Middle frontal gyrus (tissue), 1 donor: ENCODE results near the gene TRAF3IP3.

Experiments
- DNase-seq: peaks from one replicate; pipeline ENCODE4 v3.0.0-alpha.2; 2015; ENCODE audit warnings: low spot score; ENCODE audit errors: extremely low spot score

Gene TRAF3IP3

DNA sequence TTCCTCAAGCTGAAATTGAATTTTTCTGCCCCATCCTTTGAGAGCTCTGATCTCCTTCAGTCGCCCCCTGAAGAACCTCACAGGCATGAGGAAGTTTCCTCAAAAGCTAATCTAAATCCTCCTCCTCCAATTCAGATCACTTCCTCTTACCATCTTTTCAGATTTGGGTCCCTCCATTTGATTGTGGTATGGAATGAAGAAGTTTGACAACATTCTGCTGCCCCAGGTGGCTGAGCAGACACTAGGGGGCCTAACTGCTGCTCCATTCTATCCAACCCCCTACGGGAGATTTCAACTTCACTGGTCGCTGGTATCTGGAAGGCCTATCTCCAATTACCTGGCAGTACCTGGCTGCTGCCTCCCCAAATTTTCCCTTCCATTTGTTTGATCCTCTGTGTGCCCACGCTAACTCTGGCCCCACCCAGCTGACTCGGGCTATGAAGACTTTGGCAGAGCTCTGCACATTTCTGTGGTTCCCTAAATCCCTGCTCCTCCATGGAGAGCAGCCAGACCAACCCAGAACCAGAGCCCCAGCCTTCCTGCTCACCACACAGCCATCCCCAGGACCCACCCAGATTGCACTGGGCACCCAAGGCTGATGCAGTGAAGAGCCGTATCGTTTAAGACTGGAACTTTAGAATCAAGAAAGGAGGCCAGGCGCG lies 42.3 kb downstream of the TRAF3IP3 start:
- no peak for DNase-seq

DNA sequence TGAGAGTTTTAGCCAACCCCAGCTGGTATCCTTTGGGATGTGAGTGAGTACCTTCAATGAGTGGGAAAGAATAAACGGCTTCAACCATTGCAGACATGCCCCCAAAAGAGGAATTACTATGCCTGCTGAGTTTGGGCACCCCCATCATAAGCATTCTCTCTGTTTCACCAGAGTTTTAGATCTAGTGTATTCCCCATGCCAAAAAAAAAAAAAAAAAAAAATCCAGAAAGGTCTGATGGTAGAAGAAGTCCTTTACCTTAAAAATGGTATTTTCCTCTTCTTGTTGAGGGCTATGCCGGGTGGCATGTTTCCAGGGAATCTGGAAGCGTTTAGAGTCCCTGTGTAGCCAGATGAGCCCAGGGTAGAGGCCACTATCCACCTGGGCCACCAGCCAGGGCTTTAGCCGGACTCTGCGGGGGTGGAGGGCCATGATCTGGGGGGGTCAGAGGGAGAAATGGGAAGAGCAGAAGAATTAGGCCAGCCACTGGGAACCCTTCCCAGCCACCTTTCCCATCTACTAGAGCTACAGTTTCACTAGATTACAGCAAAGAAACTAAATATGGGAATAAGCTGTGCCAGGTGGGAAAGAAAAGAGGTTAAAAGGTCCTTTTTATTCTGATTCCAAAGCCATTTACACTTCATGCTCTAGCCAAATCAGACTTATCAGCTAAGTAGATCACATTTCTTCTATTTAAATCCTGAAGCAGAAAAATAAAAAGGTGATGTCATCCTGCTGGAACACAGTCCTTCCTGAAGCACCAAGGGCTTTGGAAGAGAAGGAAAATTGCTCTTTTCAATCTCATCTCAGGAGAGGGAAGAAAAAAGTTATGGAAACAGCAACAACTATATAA lies 45.4 kb downstream of the TRAF3IP3 start:
- no peak for DNase-seq

DNA sequence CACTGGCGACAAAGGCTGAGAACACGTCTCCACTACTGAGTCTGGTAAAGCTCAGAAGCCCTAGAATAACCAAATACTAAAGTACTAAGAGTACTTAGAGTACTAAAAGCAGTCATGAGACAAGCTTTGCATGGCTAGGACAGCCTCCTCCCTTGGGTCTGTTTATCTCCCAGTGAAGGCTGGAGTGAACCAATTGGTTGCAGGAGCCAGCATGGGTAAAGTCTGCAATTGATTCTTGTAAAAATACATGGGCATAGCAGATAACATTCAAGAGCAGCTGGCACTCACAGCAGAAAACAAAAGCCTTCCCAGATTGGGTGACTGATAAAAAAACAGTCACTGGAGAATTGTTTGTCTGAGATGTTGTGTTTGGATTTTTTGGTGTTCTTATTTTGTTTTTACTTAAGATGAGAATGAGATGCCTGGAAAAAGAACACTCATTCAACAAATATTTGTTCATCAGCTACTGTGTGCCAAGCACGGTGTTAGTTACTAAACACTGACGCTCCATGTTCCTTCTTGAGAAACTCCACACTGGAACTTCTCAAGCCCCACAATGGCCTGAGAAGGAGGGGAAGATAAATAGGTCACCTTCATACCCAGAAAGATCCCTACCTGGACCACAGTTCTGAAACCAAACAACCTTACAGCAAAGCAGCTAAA lies 46.4 kb downstream of the TRAF3IP3 start:
- DNase-seq: no peak

DNA sequence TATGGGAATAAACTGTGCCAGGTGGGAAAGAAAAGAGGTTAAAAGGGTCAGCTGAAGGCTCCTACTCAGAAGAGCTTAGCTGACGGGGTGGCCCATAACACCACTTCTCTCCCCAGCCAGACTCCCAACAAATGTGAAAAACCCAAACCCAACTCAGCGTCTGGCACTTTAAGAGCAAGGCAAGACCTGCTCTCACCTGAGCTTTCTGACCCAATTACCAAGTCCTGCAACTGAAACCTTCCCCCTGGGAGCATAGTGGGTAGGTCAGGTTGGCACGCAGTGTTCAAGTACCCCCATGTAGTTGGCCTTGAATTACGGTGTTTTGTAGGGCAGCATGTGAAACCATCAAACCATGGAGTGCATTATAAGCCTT lies 46.9 kb downstream of the TRAF3IP3 start:
- no peak for DNase-seq

DNA sequence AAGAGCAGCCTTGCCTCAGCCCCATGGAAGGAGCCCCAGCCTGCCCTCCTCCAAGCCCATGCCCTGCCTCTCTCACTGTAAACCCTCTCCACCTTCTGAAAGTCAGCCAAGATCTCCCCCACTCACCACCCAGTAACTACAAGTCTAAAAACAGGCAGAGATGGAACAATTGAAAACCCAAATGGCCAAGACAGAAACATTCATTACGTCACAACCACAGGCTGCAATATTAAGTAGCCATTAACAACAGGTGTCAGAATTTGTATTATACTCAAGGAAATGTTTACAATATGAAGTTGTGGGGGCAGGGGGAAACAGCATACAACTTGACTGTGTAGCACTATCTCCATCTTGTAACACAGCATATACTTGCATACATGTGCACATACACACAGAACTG lies 47.7 kb downstream of the TRAF3IP3 start:
- no peak for DNase-seq

DNA sequence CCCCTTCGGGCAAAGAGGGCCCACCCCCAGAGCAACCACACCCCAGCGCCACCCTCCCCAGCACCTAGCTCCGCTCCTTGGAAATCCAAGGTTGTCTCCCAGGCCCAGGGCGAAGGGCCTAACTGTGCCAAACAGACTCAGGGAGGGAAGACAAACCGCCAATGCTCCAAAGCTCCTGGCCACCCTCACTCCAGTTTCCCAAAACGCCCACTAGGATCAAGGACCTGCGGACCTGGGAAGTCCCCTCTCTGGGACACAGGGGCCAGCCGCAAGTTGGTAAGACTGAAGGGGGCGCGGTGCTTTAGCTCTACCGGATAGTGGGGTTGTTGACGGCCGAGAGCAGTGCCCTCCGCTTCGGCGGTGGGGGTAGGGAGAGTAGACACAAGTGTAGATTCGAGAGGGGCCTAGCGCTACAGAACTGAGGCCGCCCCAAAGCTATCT lies 49.5 kb downstream of the TRAF3IP3 start:
- no peak for DNase-seq

DNA sequence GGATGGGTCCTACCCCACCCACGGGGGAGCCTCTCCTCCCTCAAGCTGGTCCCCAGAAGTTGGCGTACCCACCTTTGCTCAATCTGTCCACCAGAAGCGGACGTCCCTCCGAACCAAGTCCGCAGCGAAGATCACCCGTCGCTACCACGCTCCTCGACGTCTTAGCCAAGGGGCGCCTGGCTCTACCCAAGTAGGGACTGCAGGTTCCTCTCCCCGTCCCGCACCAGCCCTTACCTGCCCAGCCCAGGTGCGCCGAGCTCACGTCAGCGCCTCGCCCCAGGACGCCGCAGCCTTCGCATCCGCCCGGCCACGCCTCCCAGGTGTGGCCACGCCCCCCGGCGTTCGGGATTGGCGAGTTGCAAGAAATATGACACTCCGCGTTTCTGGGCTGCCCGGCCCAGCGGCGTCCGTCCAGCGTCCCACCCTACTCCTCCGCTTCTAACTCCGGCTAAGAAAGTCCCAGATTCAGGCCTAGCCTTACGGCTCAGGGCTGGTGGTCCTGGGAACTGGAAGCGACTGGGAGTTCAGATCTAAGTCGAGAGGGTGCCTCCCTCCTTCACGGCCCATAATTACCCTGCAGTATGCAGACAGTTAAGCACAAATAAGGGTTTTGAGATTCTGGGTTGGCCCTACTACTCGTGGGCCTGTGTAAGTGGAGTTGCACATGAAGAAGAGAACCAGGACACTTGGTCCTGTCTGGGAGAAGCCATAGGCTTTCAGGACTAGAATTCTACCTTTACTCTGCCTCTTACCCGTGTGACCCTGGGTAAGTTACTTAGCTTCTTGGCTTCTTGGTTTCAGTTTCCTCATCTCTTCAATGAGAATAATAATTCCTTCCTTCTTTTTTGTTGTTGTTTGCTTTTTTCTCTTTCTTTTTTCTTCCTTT lies 50.3 kb downstream of the TRAF3IP3 start, which contains the start of gene IRF6:
TSS of gene IRF6 (minus strand) at position 268 of the 886 bp plus-strand sequence. CDS start 4,729 bp downstream, outside the sequence.
- no peak for DNase-seq

DNA sequence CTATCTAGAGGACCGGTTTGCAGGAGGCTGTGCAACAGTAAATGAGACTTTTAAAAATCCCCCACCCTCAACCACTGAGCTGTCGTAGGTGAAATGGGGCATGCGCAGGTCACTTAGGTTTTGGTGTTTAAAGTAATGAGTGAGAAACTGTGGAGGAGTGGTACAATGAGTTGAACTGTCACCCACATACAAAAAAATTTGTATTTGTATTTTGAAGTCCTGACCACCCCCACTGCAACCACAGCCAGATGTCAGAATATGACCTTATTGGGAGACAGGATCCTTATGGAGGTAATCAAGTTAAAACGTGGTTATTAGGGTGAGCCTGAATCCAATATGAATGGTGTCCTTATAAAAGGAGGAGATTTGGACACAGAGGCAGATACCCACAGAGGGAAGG lies 51.7 kb downstream of the TRAF3IP3 start:
- no peak for DNase-seq

DNA sequence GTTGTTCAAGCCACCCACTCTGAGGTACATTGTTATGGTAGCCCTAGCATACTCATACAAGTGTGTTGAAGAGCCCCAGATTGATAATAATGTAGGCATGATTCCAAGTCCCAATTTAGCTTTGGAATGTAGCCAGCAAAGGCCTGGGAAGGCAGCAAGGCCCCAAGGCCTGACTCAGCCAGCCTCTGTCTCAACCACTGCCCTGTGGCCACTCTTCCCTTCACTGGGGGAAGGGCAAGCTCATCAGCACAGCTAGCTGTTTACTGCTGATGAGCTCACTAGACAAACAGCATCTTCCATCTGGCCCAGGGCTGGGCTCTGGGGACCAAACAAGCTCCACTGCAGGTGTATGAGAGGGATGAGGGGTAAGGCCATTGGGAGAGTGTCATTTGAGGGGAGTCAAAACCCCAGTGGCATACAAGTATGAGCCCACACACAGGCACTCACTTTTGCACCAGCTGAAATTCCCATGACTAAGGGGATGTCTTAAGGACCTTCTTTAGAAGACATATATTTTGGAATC lies 52.3 kb downstream of the TRAF3IP3 start:
- DNase-seq: no peak

DNA sequence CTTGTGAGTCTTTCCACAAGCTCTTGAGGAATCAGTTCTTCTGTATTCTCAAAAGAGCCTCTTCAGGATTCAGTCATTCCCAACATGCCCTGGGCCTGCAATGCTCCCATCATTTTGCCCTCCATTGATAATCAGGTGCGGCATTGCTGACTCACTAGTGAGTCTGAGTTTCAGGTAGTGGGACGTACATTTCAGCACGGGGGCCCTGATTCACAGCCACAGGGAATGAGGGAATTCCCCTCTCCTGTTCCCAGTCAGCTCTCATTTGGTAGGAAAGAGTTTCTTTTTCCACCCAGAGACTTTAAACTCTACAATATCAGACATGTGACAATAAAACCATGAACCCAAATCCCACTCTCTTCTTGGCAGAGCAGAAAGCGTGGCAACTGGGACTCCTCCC lies 53.8 kb downstream of the TRAF3IP3 start:
- DNase-seq: no peak

DNA sequence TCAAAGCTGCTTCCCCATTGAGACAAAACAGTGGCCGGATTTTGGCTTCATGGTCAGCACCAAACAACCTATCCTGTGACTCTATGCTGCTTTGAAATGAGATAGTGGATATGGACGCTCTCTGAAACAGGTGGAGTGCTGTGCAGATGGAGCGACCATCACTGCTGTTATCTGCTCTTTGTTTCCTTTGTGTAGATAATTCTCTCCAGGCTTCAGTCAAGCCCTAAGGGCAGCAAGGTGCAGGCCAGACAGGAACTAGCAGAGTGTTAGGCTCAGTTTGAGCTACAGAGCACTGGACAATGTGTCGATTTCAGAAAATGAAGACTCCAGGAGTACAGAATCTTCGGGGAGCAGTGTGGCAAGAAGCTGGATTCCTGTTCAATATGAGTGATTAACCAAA lies 54.9 kb downstream of the TRAF3IP3 start:
- no peak for DNase-seq

DNA sequence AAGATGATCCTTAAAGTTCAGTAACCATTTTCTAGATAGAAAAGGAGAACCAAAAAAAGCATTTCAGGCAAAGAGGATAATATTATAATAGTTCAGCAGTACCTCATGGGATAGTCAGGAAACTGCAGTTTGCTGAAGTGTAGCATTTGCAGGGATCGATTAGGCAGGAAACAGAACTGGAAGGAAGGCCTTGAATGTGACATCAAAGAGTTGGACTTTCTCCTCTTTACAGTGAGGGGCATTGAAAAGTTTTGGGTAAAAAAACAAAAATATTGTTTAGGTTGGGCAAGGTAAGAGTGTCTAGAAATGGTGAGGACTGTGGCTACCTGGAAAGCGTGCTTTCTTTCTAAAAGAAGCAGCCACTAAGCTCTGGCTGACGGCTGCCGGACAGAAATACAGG lies 58.0 kb downstream of the TRAF3IP3 start:
- DNase-seq: no peak

DNA sequence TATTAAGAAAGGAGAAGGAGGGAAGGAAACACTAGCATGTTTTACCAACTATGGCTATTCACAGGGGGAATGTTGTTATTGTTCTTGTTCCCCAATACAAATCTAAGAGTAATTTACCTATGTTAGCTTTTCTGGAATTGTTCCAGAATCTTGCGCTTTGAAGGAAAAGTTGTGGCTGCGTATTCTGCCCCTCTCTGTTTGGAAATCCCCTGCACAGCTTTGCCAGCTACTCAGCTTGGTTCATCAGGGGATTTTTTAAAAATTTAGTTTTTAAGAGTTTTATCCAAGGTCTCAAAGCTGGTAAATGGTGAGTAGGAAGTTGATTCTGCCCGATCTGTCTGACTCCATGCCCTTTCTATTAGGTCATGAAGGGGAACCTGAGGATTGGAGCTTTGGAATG lies 59.6 kb downstream of the TRAF3IP3 start:
- no peak for DNase-seq

DNA sequence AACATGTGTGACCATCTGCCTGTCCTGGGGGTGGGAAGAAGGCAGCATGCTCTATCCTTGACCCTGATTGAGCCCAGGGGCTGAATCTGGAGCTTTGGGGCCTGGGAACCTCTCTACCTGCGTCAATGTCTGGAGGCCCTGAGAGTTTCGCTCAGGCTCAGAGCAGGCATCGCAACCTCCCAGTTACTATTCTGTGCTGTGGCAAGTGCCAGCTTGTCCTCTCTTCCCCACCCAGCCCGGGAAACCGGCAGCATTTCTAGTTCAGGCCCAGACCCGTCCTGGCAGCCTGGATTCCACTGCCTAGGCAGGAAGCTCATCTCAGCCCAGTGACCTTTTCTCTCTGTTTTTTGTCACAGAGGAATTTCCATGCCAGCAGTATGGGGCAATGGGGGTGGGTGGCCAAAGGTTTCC lies 60.1 kb downstream of the TRAF3IP3 start:
- no peak for DNase-seq

DNA sequence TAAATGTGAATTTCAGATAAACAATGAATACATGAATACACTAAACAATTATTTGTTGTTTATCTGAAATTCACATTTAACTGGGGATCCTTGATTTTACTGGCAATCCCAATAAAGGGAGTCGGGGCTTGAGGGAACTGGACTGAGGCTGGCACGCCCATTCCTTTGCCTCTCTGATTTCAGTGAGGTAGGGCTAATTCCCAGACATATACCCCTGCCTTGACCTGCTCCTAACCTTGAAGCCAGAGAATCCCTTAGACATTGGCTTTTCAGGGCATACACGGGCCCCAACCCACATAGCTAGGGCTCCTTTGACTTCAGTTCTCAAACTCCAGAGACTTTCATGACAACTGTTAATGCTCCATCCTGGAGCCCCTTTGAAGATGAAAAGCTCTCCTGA lies 61.1 kb downstream of the TRAF3IP3 start:
- DNase-seq: no peak

DNA sequence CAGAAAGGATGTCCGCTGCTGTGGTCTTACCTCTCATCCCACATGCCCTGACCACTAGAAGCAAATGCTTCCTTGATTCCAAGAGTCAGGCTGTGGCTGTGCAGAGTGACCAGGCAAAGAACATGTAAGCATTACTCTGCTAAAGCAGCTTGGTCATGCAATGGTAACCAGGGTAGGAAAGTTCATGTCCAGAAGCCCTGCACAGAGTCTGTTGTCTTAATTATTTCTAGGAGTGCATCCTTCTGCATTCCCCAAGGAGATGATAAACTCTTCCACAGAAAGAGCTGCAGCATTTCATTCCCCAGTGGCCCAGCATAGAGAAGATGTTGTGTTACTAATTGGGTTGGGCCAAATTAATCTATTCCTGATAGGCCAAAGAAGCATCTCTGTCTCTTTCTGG lies 61.8 kb downstream of the TRAF3IP3 start:
- no peak for DNase-seq

DNA sequence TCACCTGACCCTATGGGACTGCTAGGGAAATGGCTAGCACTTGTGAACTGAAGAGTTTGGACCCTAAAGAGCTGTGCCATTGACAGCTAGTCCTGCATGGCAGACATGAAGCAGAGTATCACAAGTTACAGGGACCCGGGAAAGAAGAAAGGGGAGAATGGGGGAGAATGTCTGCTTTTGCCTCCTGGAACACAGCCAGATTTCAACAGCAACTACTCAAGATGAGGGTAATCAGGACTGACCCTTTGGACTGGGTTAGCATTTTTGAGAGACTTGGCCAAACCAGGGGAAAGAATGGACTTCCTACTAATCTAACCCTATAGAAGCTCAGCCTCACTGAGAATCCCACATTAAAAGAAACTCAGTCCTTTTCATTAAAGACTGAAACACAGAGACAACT lies 63.2 kb downstream of the TRAF3IP3 start:
- DNase-seq: no peak

DNA sequence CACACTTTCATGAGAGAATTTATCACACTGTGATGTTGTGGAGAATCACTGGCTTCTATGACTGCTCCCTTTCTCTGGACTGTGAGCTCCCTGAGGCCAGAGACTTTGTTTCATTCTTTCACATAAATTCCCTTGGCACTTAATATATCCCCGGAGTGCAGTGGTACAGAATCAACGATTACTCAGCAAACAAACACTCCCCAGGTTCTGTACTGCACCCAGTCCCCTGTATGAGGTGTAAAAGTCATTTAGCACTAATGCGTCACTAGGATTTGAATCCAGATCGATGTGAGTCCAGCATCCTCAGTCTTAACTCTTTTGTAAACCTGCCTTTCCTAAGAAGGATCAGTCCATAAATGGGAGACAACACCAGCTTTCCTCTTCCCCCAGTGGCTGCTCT lies 65.1 kb downstream of the TRAF3IP3 start:
- DNase-seq: no peak

DNA sequence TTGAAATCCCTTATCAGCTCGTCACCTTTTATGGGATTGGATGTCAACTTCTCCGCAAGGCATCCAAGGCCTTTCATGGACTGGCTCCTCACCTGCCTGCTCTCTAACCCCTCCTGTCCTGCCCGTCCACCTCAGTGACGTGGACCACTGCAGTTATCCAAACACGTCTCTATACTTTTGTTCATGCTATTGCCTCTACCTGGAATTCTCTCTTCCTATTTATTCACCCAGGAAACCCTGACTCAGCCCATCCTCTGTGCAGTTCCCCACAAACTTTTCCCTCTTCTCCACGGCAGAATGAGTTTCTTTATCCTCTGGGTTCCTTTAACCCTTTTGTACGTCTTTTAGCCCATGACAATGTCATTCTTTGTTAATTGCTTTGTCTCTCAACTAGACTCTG lies 66.9 kb downstream of the TRAF3IP3 start:
- DNase-seq: no peak

DNA sequence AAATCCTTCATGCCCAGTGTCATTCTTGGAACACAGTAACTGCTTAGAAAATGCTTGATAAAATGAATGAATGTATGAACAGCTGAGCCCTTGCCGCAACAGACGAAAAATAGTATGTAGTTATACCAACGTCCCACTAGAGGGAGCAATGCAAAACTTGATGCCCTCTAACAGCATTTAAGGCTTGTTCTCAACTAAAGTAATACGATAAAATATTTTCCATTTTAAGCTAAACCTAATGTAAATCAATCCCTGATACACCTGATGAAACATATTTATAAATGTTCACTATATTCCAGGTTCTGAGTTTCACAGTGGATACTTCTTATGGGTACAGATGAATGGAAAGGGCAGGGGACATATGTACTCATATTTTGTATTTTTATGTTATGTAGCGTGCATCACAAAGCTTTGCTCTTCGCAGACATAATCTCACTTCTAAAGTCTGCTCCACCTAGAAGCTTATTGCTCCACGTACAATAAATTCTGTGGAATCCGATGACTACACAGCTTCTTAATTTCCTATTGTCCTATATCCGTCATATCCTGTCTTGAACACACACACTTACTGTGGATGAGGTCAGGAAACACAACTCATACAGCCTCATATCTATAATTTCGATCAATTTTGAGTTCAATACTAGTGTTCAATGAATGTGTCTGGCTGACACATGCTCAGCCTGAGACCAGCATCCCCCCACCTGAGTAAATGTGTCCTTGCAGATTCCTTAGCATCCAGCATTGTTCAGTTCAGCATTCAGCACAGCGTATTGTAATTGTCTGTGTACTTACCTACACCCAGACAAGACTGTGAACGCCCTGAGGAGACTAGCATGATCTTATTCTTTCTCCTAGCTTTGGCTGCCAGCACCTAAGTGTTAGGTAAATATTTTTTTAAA lies 67.5 kb downstream of the TRAF3IP3 start:
- peak; percentile 24 for DNase-seq
